HepG2 (cell line): ENCODE data around the gene EFS. TPM values are rescaled to one million over a fixed set of nuclear protein-coding genes. Genes with fewer than 3 reads are reported as not detected.

Source experiments
- ARNT ChIP-seq: fragments of 450-650 bp; IDR thresholded peaks from 2 replicates; pipeline ENCODE4 v1.6.1; 2017
- ARNT2 ChIP-seq: sonication (generic); formaldehyde crosslinking; IDR thresholded peaks from 2 replicates; pipeline ENCODE4 v1.8.0; 2022; ENCODE audit warnings: mild to moderate bottlenecking, low read depth, missing genetic modification reagents, moderate library complexity
- ATF7-NPFF ChIP-seq: sonication (generic); formaldehyde crosslinking; IDR thresholded peaks from 2 replicates; pipeline ENCODE4 v1.8.1; 2023; ENCODE audit warnings: mild to moderate bottlenecking, low read depth, missing genetic modification reagents, moderate library complexity
- HHEX ChIP-seq: IDR thresholded peaks from 2 replicates; pipeline ENCODE4 v1.6.1; 2016; ENCODE audit warnings: control low read depth
- HMG20A ChIP-seq: IDR thresholded peaks from 2 replicates; pipeline ENCODE4 v1.6.1; 2016; ENCODE audit warnings: borderline replicate concordance
- MEIS2 ChIP-seq: sonication (generic); formaldehyde crosslinking; IDR thresholded peaks from 2 replicates; pipeline ENCODE4 v1.9.0; 2021; ENCODE audit warnings: mild to moderate bottlenecking, missing genetic modification reagents
- NRL ChIP-seq: sonication (generic); formaldehyde crosslinking; IDR thresholded peaks from 2 replicates; pipeline ENCODE4 v1.5.0; 2020; ENCODE audit warnings: missing genetic modification reagents, mild to moderate bottlenecking, moderate library complexity, borderline replicate concordance
- PAWR ChIP-seq: sonication (generic); formaldehyde crosslinking; IDR thresholded peaks from 2 replicates; pipeline ENCODE4 v1.4.0; 2020; ENCODE audit warnings: missing genetic modification reagents, mild to moderate bottlenecking, borderline replicate concordance
- SRSF1 ChIP-seq: fragments of 200-400 bp; formaldehyde crosslinking; optimal IDR thresholded peaks from 2 replicates; pipeline ENCODE3; 2017; ENCODE audit warnings: mild to moderate bottlenecking, low read depth, low read length, moderate library complexity
- ZNF232 ChIP-seq: sonication (generic); formaldehyde crosslinking; IDR thresholded peaks from 2 replicates; pipeline ENCODE4 v1.4.0; 2020; ENCODE audit warnings: missing genetic modification reagents, borderline replicate concordance
- ZNF337 ChIP-seq: sonication (generic); formaldehyde crosslinking; IDR thresholded peaks from 2 replicates; pipeline ENCODE4 v1.5.1; 2020; ENCODE audit warnings: missing genetic modification reagents, low read depth, mild to moderate bottlenecking, borderline replicate concordance
- ZNF510 ChIP-seq: sonication (generic); formaldehyde crosslinking; IDR thresholded peaks from 2 replicates; pipeline ENCODE4 v1.4.0; 2020; ENCODE audit warnings: low read depth, mild to moderate bottlenecking, missing genetic modification reagents
- ZNF615 ChIP-seq: sonication (generic); formaldehyde crosslinking; IDR thresholded peaks from 2 replicates; pipeline ENCODE4 v1.5.0; 2020; ENCODE audit warnings: mild to moderate bottlenecking, missing genetic modification reagents, borderline replicate concordance
- ZNF749 ChIP-seq: sonication (generic); formaldehyde crosslinking; IDR thresholded peaks from 2 replicates; pipeline ENCODE4 v1.8.0; 2022; ENCODE audit warnings: mild to moderate bottlenecking, missing genetic modification reagents, moderate library complexity, borderline replicate concordance
- ZNF776 ChIP-seq: sonication (generic); formaldehyde crosslinking; IDR thresholded peaks from 2 replicates; pipeline ENCODE4 v1.4.0; 2020; ENCODE audit warnings: mild to moderate bottlenecking, missing genetic modification reagents
- ZNF777 ChIP-seq: sonication (generic); formaldehyde crosslinking; IDR thresholded peaks from 2 replicates; pipeline ENCODE4 v1.4.0; 2020; ENCODE audit warnings: missing genetic modification reagents
- ZSCAN20 ChIP-seq: sonication (generic); formaldehyde crosslinking; IDR thresholded peaks from 2 replicates; pipeline ENCODE4 v1.4.0; 2020; ENCODE audit warnings: missing genetic modification reagents, mild to moderate bottlenecking, borderline replicate concordance
- ZSCAN29 ChIP-seq: sonication (generic); formaldehyde crosslinking; conservative IDR thresholded peaks from 2 replicates; pipeline ENCODE4 v1.4.0; 2020; ENCODE audit warnings: mild to moderate bottlenecking, missing genetic modification reagents
- polyA plus RNA-seq, 8 experiments: library from polyadenylated mRNA; depleted of rRNA in 3 of 8; stranded (reverse) in 7 of 8; unstranded in 1 of 8; fragments of >200 nt; fragmentation: Illumina TruSeq in 4 of 8; extraction: Trizol in 4 of 8; gene quantifications; 2 replicates each; pipeline versions ENCODE4 v1.2.1 to v1.2.3, GENCODE V29; 2011 to 2016; ENCODE audit warnings: low read depth in 4 of 8, missing spikeins in 1 of 8, mixed read lengths in 1 of 8; ENCODE audit not compliant: insufficient read depth in 1 of 8
- total RNA-seq, 5 experiments: library from RNA; depleted of rRNA; stranded (reverse); fragments of >200 nt; fragmentation: Illumina TruSeq; extraction: Trizol; gene quantifications; 2 replicates each; pipeline ENCODE4 v1.2.3, GENCODE V29; 2016; ENCODE audit warnings: low read depth in 1 of 5
- TF ChIP-seq, protein P1 (sequence below): sonication (generic); formaldehyde crosslinking; IDR thresholded peaks from 2 replicates; pipeline ENCODE4 v1.4.0; 2020; ENCODE audit warnings: missing genetic modification reagents, mild to moderate bottlenecking, borderline replicate concordance
- TF ChIP-seq, protein P2 (sequence below): IDR thresholded peaks from 2 replicates; pipeline ENCODE4 v1.6.1; 2016; ENCODE audit warnings: mild to moderate bottlenecking, missing biosample characterization, missing genetic modification reagents
- TF ChIP-seq, protein P3 (sequence below): IDR thresholded peaks from 2 replicates; pipeline ENCODE4 v1.6.1; 2018; ENCODE audit warnings: missing genetic modification reagents, mild to moderate bottlenecking, missing compliant biosample characterization
- TF ChIP-seq, protein P4 (sequence below): sonication (generic); formaldehyde crosslinking; IDR thresholded peaks from 2 replicates; pipeline ENCODE4 v1.9.0; 2021; ENCODE audit warnings: missing genetic modification reagents, mild to moderate bottlenecking, borderline replicate concordance
- TF ChIP-seq, protein P5 (sequence below): sonication (generic); formaldehyde crosslinking; conservative IDR thresholded peaks from 2 replicates; pipeline ENCODE4 v1.4.0; 2020; ENCODE audit warnings: missing genetic modification reagents

Gene EFS
- total and polyA plus RNA-seq, 2 of the 13 experiments (the other 11 are each of a cell fraction or from before 2014, with no cell fraction given), result not detected

DNA sequence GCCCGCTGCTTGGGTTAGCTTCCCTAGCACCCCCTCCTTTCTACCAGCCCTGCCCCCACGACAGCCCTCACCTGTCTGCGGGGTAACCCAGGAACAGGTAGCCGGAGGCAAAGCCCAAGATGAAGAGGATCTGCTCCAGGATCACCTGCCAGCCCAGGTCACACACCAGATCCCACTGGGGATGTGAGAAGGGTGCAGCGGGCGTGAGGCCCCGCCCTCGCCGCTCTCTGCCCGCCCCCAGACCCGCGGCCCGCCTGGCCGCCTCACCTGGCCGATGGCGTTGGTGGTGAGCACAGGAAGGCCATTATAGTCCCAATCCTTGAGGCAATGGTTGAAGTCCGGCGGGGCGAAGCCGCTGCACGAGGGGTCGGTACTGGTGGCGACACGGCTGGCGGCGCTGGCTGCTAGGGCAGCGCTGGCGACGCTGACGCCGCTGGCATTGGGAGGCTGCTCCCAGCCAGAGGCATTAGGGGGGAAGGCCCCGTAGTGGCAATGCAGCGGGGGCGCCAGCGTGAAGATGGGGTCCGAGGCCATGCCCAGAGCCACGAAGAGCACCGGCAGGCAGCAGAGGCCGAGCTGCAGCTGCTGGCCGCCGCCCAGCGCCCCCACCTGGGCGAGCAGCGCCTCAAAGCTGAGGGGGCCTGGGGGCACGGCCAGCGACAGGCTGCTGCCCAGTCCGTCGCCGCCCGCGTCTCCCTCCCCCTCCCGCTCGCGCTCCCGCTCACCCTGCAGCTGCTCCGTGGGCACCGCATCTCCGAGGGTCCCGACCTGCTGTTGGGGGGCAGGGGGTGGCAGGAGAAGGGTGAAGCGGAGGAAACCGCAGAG, 13.1 kb downstream of the EFS start (continued):
- TF ChIP-seq, protein P1, sequence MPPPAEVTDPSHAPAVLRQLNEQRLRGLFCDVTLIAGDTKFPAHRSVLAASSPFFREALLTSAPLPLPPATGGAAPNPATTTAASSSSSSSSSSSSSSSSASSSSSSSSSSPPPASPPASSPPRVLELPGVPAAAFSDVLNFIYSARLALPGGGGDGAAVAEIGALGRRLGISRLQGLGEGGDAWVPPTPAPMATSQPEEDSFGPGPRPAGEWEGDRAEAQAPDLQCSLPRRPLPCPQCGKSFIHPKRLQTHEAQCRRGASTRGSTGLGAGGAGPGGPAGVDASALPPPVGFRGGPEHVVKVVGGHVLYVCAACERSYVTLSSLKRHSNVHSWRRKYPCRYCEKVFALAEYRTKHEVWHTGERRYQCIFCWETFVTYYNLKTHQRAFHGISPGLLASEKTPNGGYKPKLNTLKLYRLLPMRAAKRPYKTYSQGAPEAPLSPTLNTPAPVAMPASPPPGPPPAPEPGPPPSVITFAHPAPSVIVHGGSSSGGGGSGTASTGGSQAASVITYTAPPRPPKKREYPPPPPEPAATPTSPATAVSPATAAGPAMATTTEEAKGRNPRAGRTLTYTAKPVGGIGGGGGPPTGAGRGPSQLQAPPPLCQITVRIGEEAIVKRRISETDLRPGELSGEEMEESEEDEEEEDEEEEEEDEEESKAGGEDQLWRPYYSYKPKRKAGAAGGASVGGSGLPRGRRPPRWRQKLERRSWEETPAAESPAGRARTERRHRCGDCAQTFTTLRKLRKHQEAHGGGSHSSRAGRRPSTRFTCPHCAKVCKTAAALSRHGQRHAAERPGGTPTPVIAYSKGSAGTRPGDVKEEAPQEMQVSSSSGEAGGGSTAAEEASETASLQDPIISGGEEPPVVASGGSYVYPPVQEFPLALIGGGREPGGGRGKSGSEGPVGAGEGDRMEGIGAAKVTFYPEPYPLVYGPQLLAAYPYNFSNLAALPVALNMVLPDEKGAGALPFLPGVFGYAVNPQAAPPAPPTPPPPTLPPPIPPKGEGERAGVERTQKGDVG (CRISPR knock-in tag), result no peak
- TF ChIP-seq, protein P2, sequence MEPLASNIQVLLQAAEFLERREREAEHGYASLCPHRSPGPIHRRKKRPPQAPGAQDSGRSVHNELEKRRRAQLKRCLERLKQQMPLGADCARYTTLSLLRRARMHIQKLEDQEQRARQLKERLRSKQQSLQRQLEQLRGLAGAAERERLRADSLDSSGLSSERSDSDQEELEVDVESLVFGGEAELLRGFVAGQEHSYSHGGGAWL (CRISPR knock-in tag), result no peak
- TF ChIP-seq, protein P3, sequence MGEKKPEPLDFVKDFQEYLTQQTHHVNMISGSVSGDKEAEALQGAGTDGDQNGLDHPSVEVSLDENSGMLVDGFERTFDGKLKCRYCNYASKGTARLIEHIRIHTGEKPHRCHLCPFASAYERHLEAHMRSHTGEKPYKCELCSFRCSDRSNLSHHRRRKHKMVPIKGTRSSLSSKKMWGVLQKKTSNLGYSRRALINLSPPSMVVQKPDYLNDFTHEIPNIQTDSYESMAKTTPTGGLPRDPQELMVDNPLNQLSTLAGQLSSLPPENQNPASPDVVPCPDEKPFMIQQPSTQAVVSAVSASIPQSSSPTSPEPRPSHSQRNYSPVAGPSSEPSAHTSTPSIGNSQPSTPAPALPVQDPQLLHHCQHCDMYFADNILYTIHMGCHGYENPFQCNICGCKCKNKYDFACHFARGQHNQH (CRISPR knock-in tag), result no peak
- TF ChIP-seq, protein P4, sequence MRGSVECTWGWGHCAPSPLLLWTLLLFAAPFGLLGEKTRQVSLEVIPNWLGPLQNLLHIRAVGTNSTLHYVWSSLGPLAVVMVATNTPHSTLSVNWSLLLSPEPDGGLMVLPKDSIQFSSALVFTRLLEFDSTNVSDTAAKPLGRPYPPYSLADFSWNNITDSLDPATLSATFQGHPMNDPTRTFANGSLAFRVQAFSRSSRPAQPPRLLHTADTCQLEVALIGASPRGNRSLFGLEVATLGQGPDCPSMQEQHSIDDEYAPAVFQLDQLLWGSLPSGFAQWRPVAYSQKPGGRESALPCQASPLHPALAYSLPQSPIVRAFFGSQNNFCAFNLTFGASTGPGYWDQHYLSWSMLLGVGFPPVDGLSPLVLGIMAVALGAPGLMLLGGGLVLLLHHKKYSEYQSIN (CRISPR knock-in tag), result no peak
- TF ChIP-seq ZNF777, result no peak
- no peak for TF ChIP-seq ZSCAN20 (CRISPR knock-in tag)
- no peak for TF ChIP-seq ZNF749 (CRISPR knock-in tag)
- no peak for TF ChIP-seq PAWR (CRISPR knock-in tag)
- TF ChIP-seq ARNT2 (CRISPR knock-in tag), result no peak
- 0 out of 2 replicates have a peak, but pooled peaks have one; percentile 14 for TF ChIP-seq MEIS2 (CRISPR knock-in tag)
- peak; percentile 44 for TF ChIP-seq ZNF776 (CRISPR knock-in tag)
- no peak for TF ChIP-seq HMG20A (CRISPR knock-in tag)
- TF ChIP-seq ZSCAN29 (CRISPR knock-in tag), result no peak
- peak; percentile 36 for TF ChIP-seq SRSF1
- no peak for TF ChIP-seq ZNF510 (CRISPR knock-in tag)
- TF ChIP-seq NRL (CRISPR knock-in tag), result no peak
- TF ChIP-seq, protein P5, sequence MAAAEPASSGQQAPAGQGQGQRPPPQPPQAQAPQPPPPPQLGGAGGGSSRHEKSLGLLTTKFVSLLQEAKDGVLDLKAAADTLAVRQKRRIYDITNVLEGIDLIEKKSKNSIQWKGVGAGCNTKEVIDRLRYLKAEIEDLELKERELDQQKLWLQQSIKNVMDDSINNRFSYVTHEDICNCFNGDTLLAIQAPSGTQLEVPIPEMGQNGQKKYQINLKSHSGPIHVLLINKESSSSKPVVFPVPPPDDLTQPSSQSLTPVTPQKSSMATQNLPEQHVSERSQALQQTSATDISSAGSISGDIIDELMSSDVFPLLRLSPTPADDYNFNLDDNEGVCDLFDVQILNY, result no peak
- no peak for TF ChIP-seq ZNF232 (CRISPR knock-in tag)
- TF ChIP-seq ZNF615 (CRISPR knock-in tag), result no peak
- TF ChIP-seq ATF7-NPFF (CRISPR knock-in tag), result 0 out of 2 replicates have a peak, but pooled peaks have one; percentile 35
- TF ChIP-seq HHEX, result no peak
- TF ChIP-seq ARNT, result no peak
- no peak for TF ChIP-seq ZNF337
